ENCODE measurements around the gene COL2A1.

Gene COL2A1

DNA sequence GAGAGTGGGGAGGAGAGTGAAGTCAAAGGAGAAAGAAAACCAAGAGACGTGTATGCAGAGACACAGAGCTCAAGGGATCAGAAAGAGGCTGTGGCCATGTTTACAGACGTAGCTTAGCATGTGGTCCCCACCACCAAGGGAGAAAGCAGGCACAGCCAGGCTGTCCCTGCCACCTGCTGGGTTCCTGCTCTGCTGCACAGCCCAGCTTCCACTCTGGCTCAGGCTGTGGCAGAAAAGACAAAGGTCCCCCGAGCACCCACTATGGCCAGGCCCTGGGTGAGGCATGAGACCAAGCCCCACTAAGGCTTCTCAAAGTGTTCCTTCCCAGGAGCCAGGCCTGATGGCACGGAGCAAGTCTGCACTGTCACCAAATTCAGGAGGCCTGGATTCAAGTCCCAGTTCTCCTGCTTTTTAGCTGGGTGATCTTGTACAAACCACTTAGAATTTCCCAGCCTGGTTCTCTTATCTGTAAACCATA is 25.9 kb upstream of the COL2A1 start:
- DNase-seq (ENCODE audit: low spot score), result no peak

- DNase-seq (ENCODE audit: low spot score), result no peak
Observed at GRCh38 chr12:48029491-48030172, 25.4 kb upstream of the COL2A1 start.

- no peak for DNase-seq (ENCODE audit: low spot score)
Observed at GRCh38 chr12:48028541-48029431, 24.5 kb upstream of the COL2A1 start.

DNA sequence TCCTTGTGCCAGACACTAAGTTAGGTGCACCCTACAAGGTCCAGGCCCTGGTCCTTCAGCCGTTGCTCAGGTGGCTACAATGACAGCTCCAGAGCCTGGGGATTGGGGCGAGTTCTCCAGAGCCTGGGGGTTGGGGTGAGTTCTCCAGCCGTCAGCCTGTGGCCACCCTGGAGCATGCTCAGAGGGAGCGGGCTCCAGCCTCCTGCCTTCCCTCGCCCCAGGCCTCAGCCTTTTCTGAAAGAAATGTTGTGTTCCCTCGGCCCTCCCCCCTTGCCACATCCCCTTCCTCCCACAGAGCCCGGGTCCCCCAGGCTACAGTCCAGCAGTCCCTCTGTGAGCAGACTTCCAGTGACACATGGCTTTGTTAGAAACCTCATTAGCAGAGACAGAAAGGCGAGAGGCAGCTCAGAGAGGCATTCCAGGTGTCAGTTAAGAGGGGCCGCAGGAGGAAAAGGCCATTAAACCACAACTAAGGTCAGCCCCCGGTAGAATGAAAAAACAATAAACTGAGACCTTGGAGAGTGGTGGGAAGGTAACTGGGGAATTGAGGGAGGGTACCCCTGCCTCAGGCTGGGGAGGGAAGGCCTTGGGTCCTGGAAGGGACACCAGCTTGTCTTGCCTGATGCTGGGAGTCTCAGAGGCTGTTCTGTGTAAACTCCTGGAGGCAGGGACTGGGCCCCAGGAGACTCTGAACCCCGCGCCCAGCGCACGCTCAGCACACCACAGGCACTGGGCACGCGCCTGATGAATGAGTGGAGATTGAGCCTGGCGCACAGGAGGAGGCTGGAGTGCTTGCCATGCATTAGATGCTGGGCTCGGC is 23.1 kb upstream of the COL2A1 start:
- no peak for DNase-seq (ENCODE audit: low spot score)

- DNase-seq (ENCODE audit: low spot score), result no peak
Observed at GRCh38 chr12:48026060-48026827, 22.0 kb upstream of the COL2A1 start.

GRCh38 chr12:48025281-48025680 is 21.0 kb upstream of the COL2A1 start:
- no peak for DNase-seq (ENCODE audit: low spot score)

DNA sequence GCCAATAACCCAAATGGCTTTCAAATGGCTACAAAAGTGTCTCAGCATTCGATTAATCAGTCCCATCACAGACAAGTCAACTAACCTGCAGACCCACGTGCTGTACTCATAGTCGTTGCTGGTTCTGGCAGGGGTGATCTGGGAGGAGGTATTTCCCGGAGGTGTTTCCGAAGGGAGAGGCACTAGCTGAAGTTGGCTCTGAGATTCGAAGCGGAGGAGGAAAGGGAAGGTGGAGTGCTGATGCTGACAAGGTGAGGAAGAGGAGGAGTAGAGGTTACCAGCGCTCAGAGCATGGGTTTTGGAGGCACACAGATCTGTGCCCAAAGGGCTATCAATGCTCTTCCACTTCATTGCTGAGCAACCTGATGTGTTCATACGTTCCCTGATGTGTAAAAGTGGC is 20.5 kb upstream of the COL2A1 start:
- no peak for DNase-seq (ENCODE audit: low spot score)

- no peak for DNase-seq (ENCODE audit: low spot score)
Observed at GRCh38 chr12:48023386-48023785, 19.1 kb upstream of the COL2A1 start.

- DNase-seq (ENCODE audit: low spot score), result no peak
Observed at GRCh38 chr12:48022676-48023385, 18.6 kb upstream of the COL2A1 start.

DNA sequence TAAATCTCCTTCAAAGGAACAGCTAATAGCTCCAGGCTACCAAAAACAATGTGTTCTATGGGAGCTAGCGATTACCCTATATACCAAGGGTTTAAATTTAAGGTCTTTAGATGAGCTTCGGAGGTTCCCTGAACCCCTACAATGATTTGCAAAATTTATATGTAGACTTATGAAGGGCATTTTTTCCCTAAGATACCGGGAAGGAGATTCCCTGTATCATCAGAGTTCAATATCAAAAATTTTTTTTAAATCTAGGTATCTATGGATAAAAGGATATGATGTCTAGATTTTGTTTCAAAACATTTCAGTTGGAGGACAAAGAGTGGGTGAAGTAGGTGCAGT is 17.9 kb upstream of the COL2A1 start:
- no peak for DNase-seq (ENCODE audit: low spot score)

- DNase-seq (ENCODE audit: low spot score), result no peak
Observed at GRCh38 chr12:48021485-48022179, 17.4 kb upstream of the COL2A1 start.

- no peak for DNase-seq (ENCODE audit: low spot score)
Observed at GRCh38 chr12:48019639-48020265, 15.5 kb upstream of the COL2A1 start.

DNA sequence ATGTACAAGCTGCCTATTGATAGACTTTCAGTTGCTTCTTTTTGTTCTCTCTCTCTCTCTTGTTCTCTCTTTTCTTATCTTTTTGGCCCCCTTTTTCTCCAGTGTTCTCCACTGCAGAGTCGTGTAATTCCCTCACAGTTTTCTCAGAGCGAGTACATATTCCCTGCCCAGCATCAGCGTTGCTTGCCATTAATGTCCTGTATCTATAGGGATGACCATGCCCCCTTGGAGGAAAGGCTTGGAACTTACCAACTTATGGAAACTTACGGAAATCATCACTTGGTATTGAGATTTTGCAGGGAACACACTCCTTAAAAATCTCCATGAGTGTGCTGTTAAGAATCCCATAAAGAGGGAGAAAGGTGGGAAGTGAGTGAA is 14.3 kb upstream of the COL2A1 start:
- DNase-seq (ENCODE audit: low spot score), result no peak

GRCh38 chr12:48017921-48018617 is 13.8 kb upstream of the COL2A1 start:
- no peak for DNase-seq (ENCODE audit: low spot score)

DNA sequence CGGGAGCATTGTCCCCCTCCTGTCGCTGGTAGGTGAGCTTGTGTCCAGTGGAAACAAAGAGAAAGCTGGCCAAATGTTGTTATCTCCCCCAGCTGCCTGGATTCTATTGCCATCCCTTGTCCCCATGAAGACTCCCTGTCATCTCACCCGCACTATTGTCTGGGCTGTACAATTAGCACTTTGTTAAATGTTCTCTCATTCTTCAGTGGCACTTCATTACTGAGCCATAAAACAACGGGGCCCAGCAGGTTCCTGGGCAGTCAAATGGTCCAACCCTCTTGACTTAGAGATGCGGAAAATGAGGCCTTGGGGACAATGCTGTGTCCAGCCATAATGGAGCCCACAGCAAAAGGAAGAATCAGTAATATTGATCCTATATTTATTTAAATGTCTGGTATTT is 13.2 kb upstream of the COL2A1 start:
- no peak for DNase-seq (ENCODE audit: low spot score)

DNA sequence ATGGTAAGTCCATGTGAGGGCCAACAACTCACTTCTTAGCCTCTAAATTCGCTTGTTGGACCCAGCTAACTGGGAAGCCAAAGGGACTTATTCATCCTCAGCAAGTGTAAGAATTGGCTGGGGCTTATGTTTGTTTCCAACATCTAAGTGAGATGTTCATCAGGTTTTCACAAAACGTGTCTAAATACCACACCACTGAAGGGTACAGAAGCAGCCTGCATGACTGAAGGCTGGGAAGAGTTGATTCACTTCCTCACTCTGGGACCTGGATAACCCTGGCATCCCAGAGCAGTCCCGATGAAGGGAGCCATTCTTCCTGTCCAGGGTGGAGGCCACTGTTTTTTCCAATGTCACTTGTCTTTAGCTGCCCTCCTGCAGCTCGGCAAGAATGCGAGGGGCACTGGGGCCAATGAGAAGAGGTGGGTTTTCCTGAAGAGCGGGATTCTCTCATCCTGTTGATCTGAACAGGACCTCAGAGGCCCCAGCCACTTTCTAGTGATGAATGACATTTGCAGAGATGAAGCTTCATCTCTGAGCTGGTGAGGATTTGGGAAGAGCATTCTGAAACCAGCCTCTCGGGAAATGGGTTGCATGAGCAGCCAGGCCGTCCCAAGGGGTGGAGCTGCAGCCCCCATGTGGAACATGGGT is 12.2 kb upstream of the COL2A1 start:
- DNase-seq (ENCODE audit: low spot score), result no peak

- no peak for DNase-seq (ENCODE audit: low spot score)
Observed at GRCh38 chr12:48015954-48016353, 11.7 kb upstream of the COL2A1 start.

- DNase-seq (ENCODE audit: low spot score), result no peak
Observed at GRCh38 chr12:48015129-48015528, 10.9 kb upstream of the COL2A1 start.

DNA sequence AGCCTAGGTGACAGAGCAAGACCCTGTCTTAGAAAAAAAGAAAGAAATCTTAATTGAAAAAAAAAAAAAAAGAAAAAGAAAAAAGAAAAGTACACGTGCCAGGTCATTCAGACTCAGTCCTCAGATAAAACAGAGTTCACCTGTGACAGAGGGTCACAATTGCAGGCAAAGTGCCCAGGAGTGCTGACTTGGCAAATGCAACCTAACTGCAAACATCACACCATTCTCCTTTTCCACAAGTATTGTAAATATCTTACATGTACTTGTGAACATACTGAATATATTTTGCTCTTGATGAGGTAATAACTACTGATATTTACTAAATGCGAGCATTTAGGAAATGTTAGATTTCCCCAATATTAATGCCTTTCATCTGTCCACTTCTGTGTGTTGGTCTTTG is 9.0 kb upstream of the COL2A1 start:
- DNase-seq (ENCODE audit: low spot score), result no peak
